A549 (cell line): ENCODE measurements around the gene LRIT2. TPM values are rescaled to one million over a fixed set of nuclear protein-coding genes. Genes with fewer than 3 reads are reported as not detected.
A peak's percentile ranks its signal among the peaks of the same experiment; 100 is the strongest.

ENCODE experiments used
- ATAC-seq, 2 experiments: fragments of 200-7000 bp in 1 of 2; fragments of >200 bp in 1 of 2; cut with Nextera tagmentation in 1 of 2; cut with Tn5 transposase in 1 of 2; 3 replicates each; pipeline versions ENCODE4 v1.8.0 to v1.9.1; 2018 to 2020; ENCODE audit warnings: mild to moderate bottlenecking in 1 of 2, moderate library complexity in 1 of 2
- CTCF ChIA-PET: fragments of 300-600 bp; sonication (Branson Sonifier 250); formaldehyde crosslinking; extraction: SDS; loops from one replicate; lab custom pipeline; 2021; ENCODE audit warnings: antibody characterized with exemption, inconsistent platforms; lab: Yijun Ruan, JAX
- POLR2A ChIA-PET: fragments of 350-600 bp; formaldehyde crosslinking; extraction: SDS; loops from one replicate; lab custom pipeline; 2021; ENCODE audit warnings: antibody characterized with exemption, inconsistent platforms; lab: Yijun Ruan, JAX
- DNase-seq, 2 experiments: peaks; one replicate each; pipeline versions ENCODE4 v3.0.0 to v3.0.0-alpha.2; 2011 to 2016; ENCODE audit warnings: low read depth in 1 of 2, low spot score in 1 of 2
- FAIRE-seq: peaks from 2 replicates; lab custom pipeline; 2011; peaks lifted over from hg19 to GRCh38; lab: Jason Lieb, UNC
- H3K27ac ChIP-seq, 2 experiments: fragments of >200 bp; sonication (Bioruptor Twin); formaldehyde crosslinking; 3 replicates each; pipeline ENCODE4 v1.5.1; 2016 to 2017
- H3K4me1 ChIP-seq: fragments of >200 bp; sonication (Bioruptor Twin); formaldehyde crosslinking; 3 replicates; pipeline ENCODE4 v1.6.1; 2016
- H3K4me2 ChIP-seq: fragments of >200 bp; sonication (Bioruptor Twin); formaldehyde crosslinking; 3 replicates; pipeline ENCODE4 v1.6.1; 2016
- H3K4me3 ChIP-seq: fragments of >200 bp; sonication (Bioruptor Twin); formaldehyde crosslinking; 3 replicates; pipeline ENCODE4 v1.5.1; 2016
- H3K9me3 ChIP-seq: fragments of >200 bp; sonication (Bioruptor Twin); formaldehyde crosslinking; 3 replicates; pipeline ENCODE4 v1.6.1; 2016
- BCL3 ChIP-seq: fragments of >200 bp; sonication (Bioruptor Twin); formaldehyde crosslinking; IDR thresholded peaks from 3 replicates; pipeline ENCODE4 v1.6.1; 2016
- CEBPB ChIP-seq, 2 experiments: fragments of >200 bp in 1 of 2; sonication (Bioruptor Twin) in 1 of 2; formaldehyde crosslinking in 1 of 2; IDR thresholded peaks; 2 replicates each; pipeline ENCODE4 v1.6.1; 2012 to 2016
- ELK1 ChIP-seq: fragments of 150-350 bp; IDR thresholded peaks from 2 replicates; pipeline ENCODE4 v1.6.1; 2014; ENCODE audit warnings: low read depth, mild to moderate bottlenecking, low read length
- HDAC2 ChIP-seq: fragments of 200-600 bp; sonication (generic); IDR thresholded peaks from 2 replicates; pipeline ENCODE4 v1.6.1; 2016
- HOXA7 ChIP-seq: fragments of 250-450 bp; sonication (Bioruptor Pico); IDR thresholded peaks from 2 replicates; pipeline ENCODE4 v1.5.0; 2020; ENCODE audit warnings: mild to moderate bottlenecking, moderate library complexity
- HOXB5 ChIP-seq: fragments of 250-450 bp; sonication (Bioruptor Pico); IDR thresholded peaks from 2 replicates; pipeline ENCODE4 v1.5.0; 2020; ENCODE audit warnings: mild to moderate bottlenecking, moderate library complexity
- JUNB ChIP-seq: fragments of >200 bp; sonication (Bioruptor Twin); formaldehyde crosslinking; IDR thresholded peaks from 2 replicates; pipeline ENCODE4 v1.6.1; 2016
- MAX ChIP-seq: IDR thresholded peaks from 2 replicates; pipeline ENCODE4 v1.6.1; 2012
- MAZ ChIP-seq: fragments of 150-350 bp; IDR thresholded peaks from 2 replicates; pipeline ENCODE4 v1.6.1; 2014; ENCODE audit warnings: antibody characterized with exemption, low read depth, low read length, borderline replicate concordance
- MYC ChIP-seq: IDR thresholded peaks from 2 replicates; pipeline ENCODE4 v1.6.1; 2012; ENCODE audit warnings: mild to moderate bottlenecking, inconsistent platforms, low read length, improper control_type of control experiment, borderline replicate concordance
- NPAS2 ChIP-seq: fragments of 250-450 bp; sonication (Bioruptor Pico); IDR thresholded peaks from 2 replicates; pipeline ENCODE4 v1.8.0; 2022; ENCODE audit warnings: mild to moderate bottlenecking, moderate library complexity, borderline replicate concordance
- PBX3 ChIP-seq: IDR thresholded peaks from 2 replicates; pipeline ENCODE4 v1.6.1; 2012
- PHF8 ChIP-seq: fragments of 200-600 bp; sonication (generic); IDR thresholded peaks from 2 replicates; pipeline ENCODE4 v1.6.1; 2016; ENCODE audit warnings: low read depth, mild to moderate bottlenecking, antibody characterized with exemption, moderate library complexity, borderline replicate concordance
- POLR2AphosphoS2 ChIP-seq: conservative IDR thresholded peaks from 2 replicates; pipeline ENCODE4 v1.6.1; 2012; ENCODE audit warnings: low read length, improper control_type of control experiment, inconsistent platforms
- RCOR1 ChIP-seq: fragments of 150-350 bp; IDR thresholded peaks from 2 replicates; pipeline ENCODE4 v1.6.1; 2014; ENCODE audit warnings: antibody characterized with exemption, low read length, low read depth
- SMC3 ChIP-seq: fragments of >200 bp; sonication (Bioruptor Twin); formaldehyde crosslinking; IDR thresholded peaks from 3 replicates; pipeline ENCODE4 v1.6.1; 2018; ENCODE audit warnings: inconsistent platforms
- TFCP2L1 ChIP-seq: fragments of 250-450 bp; sonication (Bioruptor Pico); IDR thresholded peaks from 2 replicates; pipeline ENCODE4 v1.5.0; 2021; ENCODE audit warnings: mild to moderate bottlenecking
- WGBS: methylation state at CpG from one replicate; pipeline ENCODE4 v1.1.6; 2017; ENCODE audit errors: missing lambda C conversion rate; 5-methylcytosine and 5-hydroxymethylcytosine counted together
- polyA plus RNA-seq, 4 experiments: library from polyadenylated mRNA; depleted of rRNA in 3 of 4; stranded (reverse); fragments of >200 nt; fragmentation: RNase III in 1 of 4; extraction: RNeasy Plus Mini Kit Qiagen cat#74134 plus additional on column Dnase treatment in 1 of 4; gene quantifications; 2 replicates in 3 of 4; 3 replicates in 1 of 4; pipeline ENCODE4 v1.2.3, GENCODE V29; 2011 to 2017

LRIT2 gene
- polyA plus RNA-seq, 2 of the 4 experiments (the other 2 are of a cell fraction) = not detected

GRCh38 chr10:84195044-84195830 lies 30.1 kb downstream of the LRIT2 start:
- no peak for ATAC-seq
- H3K4me3 ChIP-seq = no peak overlapping the region; the same call in 2 of the 3 replicates
- no peak for DNase-seq
- FAIRE-seq = no peak
- ChIA-PET CTCF (interaction anchor here (0.7 to 1.9 kb wide), 2 partner anchors 10 kb away, joined by 4 to 5 read pairs; no protein-coding TSS in a partner anchor), POLR2A (no interaction called here)
- H3K9me3 ChIP-seq = no peaks in the 10 kb centered on the region
- WGBS = 73% methylated on average over 27 of the region's 43 CpGs
- no peak for TF ChIP-seq MAX
- H3K27ac ChIP-seq = no peak overlapping the region
- peaks cover 4% of the 10 kb centered on the region; the same call in 1 of the 3 replicates for H3K4me1 ChIP-seq
- H3K4me2 ChIP-seq = peak overlapping the region; percentile 96

- FAIRE-seq (no peak), DNase-seq (peak in 1 of 2 experiments; percentile 25), ATAC-seq (peak; percentile 30 to 56; a peak in 4 of 6 replicates)
- H3K4me3 ChIP-seq = peak within 1 kb of the TSS; percentile 50
- WGBS = 0% methylated on average over 2 of the region's 61 CpGs
- POLR2A ChIA-PET = no interaction called here
- peak within 1 kb of the TSS in 1 of 2 experiments; percentile 73; a peak in 3 of 6 replicates for H3K27ac ChIP-seq
- no peak for TF ChIP-seq RCOR1
- no peak for TF ChIP-seq HDAC2
- no peak for TF ChIP-seq NPAS2 (CRISPR knock-in tag)
- TF ChIP-seq SMC3 = no peak
- TF ChIP-seq CEBPB (IDR thresholded peaks at IDR 0.05) = no peak
- TF ChIP-seq PBX3 = no peak
- no peak for TF ChIP-seq MAZ
- TF ChIP-seq ELK1 = no peak
- TF ChIP-seq BCL3 = no peak
- no peak for TF ChIP-seq JUNB
- TF ChIP-seq PHF8 = no peak
- TF ChIP-seq HOXB5 (CRISPR knock-in tag) = no peak
- no peak for TF ChIP-seq POLR2AphosphoS2
- TF ChIP-seq MYC = no peak
- TF ChIP-seq TFCP2L1 (CRISPR knock-in tag) = no peak
- no peak for TF ChIP-seq HOXA7 (CRISPR knock-in tag)
- no peaks in the 10 kb centered on the region for H3K9me3 ChIP-seq
- H3K4me1 ChIP-seq = peaks cover 4% of the 10 kb centered on the region; the same call in 1 of the 3 replicates
- peak within 1 kb of the TSS; percentile 96 for H3K4me2 ChIP-seq
- CTCF ChIA-PET = interaction anchor here (0.7 to 1.9 kb wide), 3 partner anchors 9 to 18 kb away, joined by 3 to 5 read pairs (median 4); no protein-coding TSS in a partner anchor
Measured at GRCh38 chr10:84194424-84195043, 30.8 kb downstream of the LRIT2 start, which contains the start of gene CDHR1. Gene CDHR1 (plus strand): TSS chr10:84194537. CDS start chr10:84194761, 224 bp downstream.
